ENCODE data around the gene ADCY7. TPM values are rescaled to one million over a fixed set of nuclear protein-coding genes. Genes with fewer than 3 reads are reported as not detected.
"Not testable (repeated sequence)": the region's sequence is repeated elsewhere in the genome, so short reads cannot be mapped to it uniquely, and the experiment has no call there.

The ADCY7 gene
- total RNA-seq: 100 to 1,000 TPM; 187 to 203 TPM
- 295 to 424 reads per million in 2 donors for total RNA-seq

- peaks cover 3% of the 10 kb centered on the region for H3K36me3 Mint-ChIP-seq (ENCODE audit: low read depth)
- no peaks in the 10 kb centered on the region for H3K27me3 Mint-ChIP-seq
- DNase-seq: peak; percentile 69 to 78 (median 74)
- peak; percentile 92 for ATAC-seq
- no peaks in the 10 kb centered on the region for H3K9me3 ChIP-seq (ENCODE audit: control insufficient read depth, low read length, poor library complexity, severe bottlenecking)
- H3K4me3 Mint-ChIP-seq: peak within 1 kb of the TSS; percentile 95
- H3K27ac Mint-ChIP-seq: peak within 1 kb of the TSS; percentile 98
- peaks cover 59% of the 10 kb centered on the region for H3K4me1 Mint-ChIP-seq
Measured at GRCh38 chr16:50266337-50267091, at the start of gene ADCY7. TSS of gene ADCY7 (plus strand) at chr16:50266551. CDS start at chr16:50288180, 21,629 bp downstream.

- Mint-ChIP-seq H3K4me3 (no peak overlapping the region), H3K36me3 (ENCODE audit: low read depth) (peaks cover 2% of the 10 kb centered on the region), H3K27ac (no peak overlapping the region), H3K4me1 (peaks cover 9% of the 10 kb centered on the region), H3K27me3 (no peaks in the 10 kb centered on the region)
- ATAC-seq: no peak
- H3K9me3 ChIP-seq (ENCODE audit: control insufficient read depth, low read length, poor library complexity, severe bottlenecking): no peaks in the 10 kb centered on the region
- DNase-seq: no peak
Measured at GRCh38 chr16:50219402-50219975, 46.9 kb upstream of the ADCY7 start.

- Mint-ChIP-seq H3K36me3 (ENCODE audit: low read depth) (peaks cover 9% of the 10 kb centered on the region), H3K4me1 (peaks cover 6% of the 10 kb centered on the region), H3K27me3 (no peaks in the 10 kb centered on the region), H3K27ac (peak overlapping the region; percentile 1), H3K4me3 (no peak overlapping the region)
- no peak for ATAC-seq
- no peak for DNase-seq
- H3K9me3 ChIP-seq (ENCODE audit: control insufficient read depth, low read length, poor library complexity, severe bottlenecking): no peaks in the 10 kb centered on the region
Measured at GRCh38 chr16:50224286-50224685, 42.1 kb upstream of the ADCY7 start.

GRCh38 chr16:50227120-50227519, 39.2 kb upstream of the ADCY7 start:
- Mint-ChIP-seq H3K27me3 (no peaks in the 10 kb centered on the region), H3K27ac (no peak overlapping the region), H3K4me1 (peaks cover 9% of the 10 kb centered on the region), H3K4me3 (no peak overlapping the region), H3K36me3 (ENCODE audit: low read depth) (peaks cover 9% of the 10 kb centered on the region)
- DNase-seq (no peak), ATAC-seq (no peak)
- H3K9me3 ChIP-seq (ENCODE audit: control insufficient read depth, low read length, poor library complexity, severe bottlenecking): no peaks in the 10 kb centered on the region

GRCh38 chr16:50227665-50228064, 38.7 kb upstream of the ADCY7 start:
- Mint-ChIP-seq H3K4me3 (no peak overlapping the region), H3K36me3 (ENCODE audit: low read depth) (peaks cover 9% of the 10 kb centered on the region), H3K27ac (no peak overlapping the region), H3K4me1 (peaks cover 9% of the 10 kb centered on the region), H3K27me3 (no peaks in the 10 kb centered on the region)
- ATAC-seq (no peak), DNase-seq (no peak)
- H3K9me3 ChIP-seq (ENCODE audit: control insufficient read depth, low read length, poor library complexity, severe bottlenecking): no peaks in the 10 kb centered on the region

GRCh38 chr16:50228364-50228868, 37.9 kb upstream of the ADCY7 start:
- Mint-ChIP-seq H3K4me1 (peaks cover 9% of the 10 kb centered on the region), H3K36me3 (ENCODE audit: low read depth) (peaks cover 9% of the 10 kb centered on the region), H3K27ac (no peak overlapping the region), H3K4me3 (no peak overlapping the region), H3K27me3 (no peaks in the 10 kb centered on the region)
- DNase-seq: no peak
- no peak for ATAC-seq
- no peaks in the 10 kb centered on the region for H3K9me3 ChIP-seq (ENCODE audit: control insufficient read depth, low read length, poor library complexity, severe bottlenecking)

GRCh38 chr16:50229149-50229726, 37.1 kb upstream of the ADCY7 start:
- ATAC-seq: no peak
- H3K36me3 Mint-ChIP-seq (ENCODE audit: low read depth): peaks cover 9% of the 10 kb centered on the region
- H3K27me3 Mint-ChIP-seq: no peaks in the 10 kb centered on the region

GRCh38 chr16:50234771-50235556, 31.4 kb upstream of the ADCY7 start:
- Mint-ChIP-seq H3K27me3 (no peaks in the 10 kb centered on the region), H3K4me1 (peaks cover 3% of the 10 kb centered on the region), H3K4me3 (no peak overlapping the region), H3K36me3 (ENCODE audit: low read depth) (peaks cover 2% of the 10 kb centered on the region), H3K27ac (no peak overlapping the region)
- no peaks in the 10 kb centered on the region for H3K9me3 ChIP-seq (ENCODE audit: control insufficient read depth, low read length, poor library complexity, severe bottlenecking)
- DNase-seq (no peak), ATAC-seq (no peak)

More at GRCh38 chr16:50229149-50229726, 37.1 kb upstream of the ADCY7 start:
- DNase-seq: no peak
- Mint-ChIP-seq H3K27ac (peak overlapping the region; percentile 60), H3K4me3 (no peak overlapping the region), H3K4me1 (peaks cover 9% of the 10 kb centered on the region)
- H3K9me3 ChIP-seq (ENCODE audit: control insufficient read depth, low read length, poor library complexity, severe bottlenecking): no peaks in the 10 kb centered on the region

GRCh38 chr16:50235581-50235980, 30.8 kb upstream of the ADCY7 start:
- ATAC-seq (no peak), DNase-seq (no peak)
- Mint-ChIP-seq H3K36me3 (ENCODE audit: low read depth) (peaks cover 2% of the 10 kb centered on the region), H3K27me3 (no peaks in the 10 kb centered on the region), H3K4me1 (peaks cover 6% of the 10 kb centered on the region), H3K4me3 (no peak overlapping the region), H3K27ac (no peak overlapping the region)
- H3K9me3 ChIP-seq (ENCODE audit: control insufficient read depth, low read length, poor library complexity, severe bottlenecking): no peaks in the 10 kb centered on the region

- Mint-ChIP-seq H3K4me3 (no peak overlapping the region), H3K27ac (no peak overlapping the region), H3K4me1 (peaks cover 12% of the 10 kb centered on the region), H3K36me3 (ENCODE audit: low read depth) (no peaks in the 10 kb centered on the region), H3K27me3 (no peaks in the 10 kb centered on the region)
- DNase-seq: no peak
- no peak for ATAC-seq
- no peaks in the 10 kb centered on the region for H3K9me3 ChIP-seq (ENCODE audit: control insufficient read depth, low read length, poor library complexity, severe bottlenecking)
Measured at GRCh38 chr16:50238314-50238713, 28.0 kb upstream of the ADCY7 start.

- Mint-ChIP-seq H3K27ac (no peak overlapping the region), H3K4me3 (no peak overlapping the region), H3K36me3 (ENCODE audit: low read depth) (no peaks in the 10 kb centered on the region), H3K4me1 (peaks cover 12% of the 10 kb centered on the region), H3K27me3 (no peaks in the 10 kb centered on the region)
- DNase-seq (no peak), ATAC-seq (no peak)
- H3K9me3 ChIP-seq (ENCODE audit: control insufficient read depth, low read length, poor library complexity, severe bottlenecking): no peaks in the 10 kb centered on the region
Measured at GRCh38 chr16:50238868-50239301, 27.5 kb upstream of the ADCY7 start.

- not testable (repeated sequence) for ATAC-seq, H3K27ac Mint-ChIP-seq, H3K4me3 Mint-ChIP-seq
Measured at GRCh38 chr16:50243024-50243423, 23.3 kb upstream of the ADCY7 start.

GRCh38 chr16:50244140-50244503, 22.2 kb upstream of the ADCY7 start:
- no peak for ATAC-seq
- H3K27ac Mint-ChIP-seq: no peak overlapping the region
- H3K4me1 Mint-ChIP-seq: peaks cover 27% of the 10 kb centered on the region
- no peak for DNase-seq
- no peaks in the 10 kb centered on the region for H3K36me3 Mint-ChIP-seq (ENCODE audit: low read depth)
- no peak overlapping the region for H3K4me3 Mint-ChIP-seq
- H3K9me3 ChIP-seq (ENCODE audit: control insufficient read depth, low read length, poor library complexity, severe bottlenecking): no peaks in the 10 kb centered on the region
- H3K27me3 Mint-ChIP-seq: no peaks in the 10 kb centered on the region

More at GRCh38 chr16:50243024-50243423, 23.3 kb upstream of the ADCY7 start:
- not testable (repeated sequence) for H3K36me3 Mint-ChIP-seq (ENCODE audit: low read depth); H3K9me3 ChIP-seq (ENCODE audit: control insufficient read depth, low read length, poor library complexity, severe bottlenecking); DNase-seq; H3K27me3 Mint-ChIP-seq
- peaks cover 25% of the 10 kb centered on the region for H3K4me1 Mint-ChIP-seq
